GM12892 (cell line): Measurements from ENCODE around the gene CYB561A3.

ENCODE experiments used
- POLR2A ChIP-seq: IDR thresholded peaks from 2 replicates; pipeline ENCODE4 v1.6.1; 2011; ENCODE audit warnings: low read depth, low read length, control low read depth
- POLR2AphosphoS5 ChIP-seq: IDR thresholded peaks from 2 replicates; pipeline ENCODE4 v1.6.1; 2011; ENCODE audit warnings: low read depth, low read length, control low read depth
- TAF1 ChIP-seq: IDR thresholded peaks from 2 replicates; pipeline ENCODE4 v1.6.1; 2011; ENCODE audit warnings: low read depth, mild to moderate bottlenecking, control low read depth, low read length, borderline replicate concordance

GRCh38 chr11:61349916-61350315 is 11.8 kb downstream of the CYB561A3 start:
- TF ChIP-seq POLR2A (no peak), POLR2AphosphoS5 (no peak), TAF1 (no peak)
